Measurements from ENCODE around the gene NAPSA. TPM values are rescaled to one million over a fixed set of nuclear protein-coding genes. Genes with fewer than 3 reads are reported as not detected.

The NAPSA gene
- total RNA-seq, 1 experiment from 2014 or later: 0.59 TPM

- Histone ChIP-seq H3K27me3 (ENCODE audit: control insufficient read depth, insufficient read depth, low read length) (peaks cover 20% of the 10 kb centered on the region), H3K36me3 (replicated peaks; ENCODE audit: control insufficient read depth, insufficient read depth, low read length) (no peaks in the 10 kb centered on the region; the same call in 1 of the 2 replicates), H3K4me3 (ENCODE audit: insufficient read depth, low read depth, low read length) (peak overlapping the region; percentile 33)
- peak; percentile 100 for DNase-seq
These were observed 39.9 kb downstream of the NAPSA start for GRCh38 chr19:50325310-50326100.

GRCh38 chr19:50324331-50324730 is 41.1 kb downstream of the NAPSA start:
- peaks cover 20% of the 10 kb centered on the region for H3K27me3 ChIP-seq (ENCODE audit: control insufficient read depth, insufficient read depth, low read length)
- DNase-seq: peak; percentile 15
- no peak overlapping the region for H3K4me3 ChIP-seq (ENCODE audit: insufficient read depth, low read depth, low read length)
- no peaks in the 10 kb centered on the region; the same call in 1 of the 2 replicates for H3K36me3 ChIP-seq (replicated peaks; ENCODE audit: control insufficient read depth, insufficient read depth, low read length)

GRCh38 chr19:50323782-50324133 is 41.7 kb downstream of the NAPSA start:
- Histone ChIP-seq H3K4me3 (ENCODE audit: insufficient read depth, low read depth, low read length) (no peak overlapping the region), H3K27me3 (ENCODE audit: control insufficient read depth, insufficient read depth, low read length) (peaks cover 20% of the 10 kb centered on the region), H3K36me3 (replicated peaks; ENCODE audit: control insufficient read depth, insufficient read depth, low read length) (no peaks in the 10 kb centered on the region; the same call in 1 of the 2 replicates)
- DNase-seq: peak; percentile 25

GRCh38 chr19:50322931-50323781 is 42.3 kb downstream of the NAPSA start:
- peak; percentile 28 for DNase-seq
- no peaks in the 10 kb centered on the region; the same call in 1 of the 2 replicates for H3K36me3 ChIP-seq (replicated peaks; ENCODE audit: control insufficient read depth, insufficient read depth, low read length)
- peaks cover 16% of the 10 kb centered on the region for H3K27me3 ChIP-seq (ENCODE audit: control insufficient read depth, insufficient read depth, low read length)
- no peak overlapping the region for H3K4me3 ChIP-seq (ENCODE audit: insufficient read depth, low read depth, low read length)

GRCh38 chr19:50322234-50322633 is 43.2 kb downstream of the NAPSA start:
- peaks cover 8% of the 10 kb centered on the region for H3K27me3 ChIP-seq (ENCODE audit: control insufficient read depth, insufficient read depth, low read length)
- H3K36me3 ChIP-seq (replicated peaks; ENCODE audit: control insufficient read depth, insufficient read depth, low read length): no peaks in the 10 kb centered on the region; the same call in 1 of the 2 replicates
- no peak overlapping the region for H3K4me3 ChIP-seq (ENCODE audit: insufficient read depth, low read depth, low read length)
- DNase-seq: peak; percentile 30

GRCh38 chr19:50321831-50322230 is 43.6 kb downstream of the NAPSA start:
- no peak overlapping the region for H3K4me3 ChIP-seq (ENCODE audit: insufficient read depth, low read depth, low read length)
- H3K36me3 ChIP-seq (replicated peaks; ENCODE audit: control insufficient read depth, insufficient read depth, low read length): no peaks in the 10 kb centered on the region; the same call in 1 of the 2 replicates

GRCh38 chr19:50320596-50320995 is 44.8 kb downstream of the NAPSA start:
- H3K36me3 ChIP-seq (replicated peaks; ENCODE audit: control insufficient read depth, insufficient read depth, low read length): no peaks in the 10 kb centered on the region; the same call in 1 of the 2 replicates
- H3K4me3 ChIP-seq (ENCODE audit: insufficient read depth, low read depth, low read length): no peak overlapping the region
- DNase-seq: peak; percentile 22

More at GRCh38 chr19:50321831-50322230, 43.6 kb downstream of the NAPSA start:
- DNase-seq: peak; percentile 18
- H3K27me3 ChIP-seq (ENCODE audit: control insufficient read depth, insufficient read depth, low read length): peaks cover 4% of the 10 kb centered on the region

GRCh38 chr19:50320051-50320450 is 45.4 kb downstream of the NAPSA start:
- DNase-seq: peak; percentile 28
- H3K36me3 ChIP-seq (replicated peaks; ENCODE audit: control insufficient read depth, insufficient read depth, low read length): no peaks in the 10 kb centered on the region; the same call in 1 of the 2 replicates
- no peaks in the 10 kb centered on the region for H3K27me3 ChIP-seq (ENCODE audit: control insufficient read depth, insufficient read depth, low read length)
- no peak overlapping the region for H3K4me3 ChIP-seq (ENCODE audit: insufficient read depth, low read depth, low read length)

More at GRCh38 chr19:50320596-50320995, 44.8 kb downstream of the NAPSA start:
- no peaks in the 10 kb centered on the region for H3K27me3 ChIP-seq (ENCODE audit: control insufficient read depth, insufficient read depth, low read length)

GRCh38 chr19:50319156-50319555 is 46.3 kb downstream of the NAPSA start:
- H3K4me3 ChIP-seq (ENCODE audit: insufficient read depth, low read depth, low read length): no peak overlapping the region
- H3K36me3 ChIP-seq (replicated peaks; ENCODE audit: control insufficient read depth, insufficient read depth, low read length): no peaks in the 10 kb centered on the region; the same call in 1 of the 2 replicates
- H3K27me3 ChIP-seq (ENCODE audit: control insufficient read depth, insufficient read depth, low read length): no peaks in the 10 kb centered on the region
- peak; percentile 13 for DNase-seq

- DNase-seq: no peak
- Histone ChIP-seq H3K36me3 (replicated peaks; ENCODE audit: control insufficient read depth, insufficient read depth, low read length) (no peaks in the 10 kb centered on the region), H3K4me3 (ENCODE audit: insufficient read depth, low read depth, low read length) (no peak overlapping the region), H3K27me3 (ENCODE audit: control insufficient read depth, insufficient read depth, low read length) (no peaks in the 10 kb centered on the region)
These were observed 47.0 kb downstream of the NAPSA start for GRCh38 chr19:50318438-50318837.

GRCh38 chr19:50317115-50317514 is 48.3 kb downstream of the NAPSA start:
- no peak for DNase-seq
- H3K36me3 ChIP-seq (replicated peaks; ENCODE audit: control insufficient read depth, insufficient read depth, low read length): no peaks in the 10 kb centered on the region
- H3K4me3 ChIP-seq (ENCODE audit: insufficient read depth, low read depth, low read length): no peak overlapping the region
- no peaks in the 10 kb centered on the region for H3K27me3 ChIP-seq (ENCODE audit: control insufficient read depth, insufficient read depth, low read length)

- peak overlapping the region; percentile 37 for H3K4me3 ChIP-seq (ENCODE audit: insufficient read depth, low read depth, low read length)
- H3K27me3 ChIP-seq (ENCODE audit: control insufficient read depth, insufficient read depth, low read length): no peaks in the 10 kb centered on the region
- peak; percentile 82 for DNase-seq
- no peaks in the 10 kb centered on the region for H3K36me3 ChIP-seq (replicated peaks; ENCODE audit: control insufficient read depth, insufficient read depth, low read length)
These were observed 49.5 kb downstream of the NAPSA start for GRCh38 chr19:50315773-50316448.

GRCh38 chr19:50314724-50315708 is 50.4 kb downstream of the NAPSA start:
- H3K27me3 ChIP-seq (ENCODE audit: control insufficient read depth, insufficient read depth, low read length): no peaks in the 10 kb centered on the region
- H3K4me3 ChIP-seq (ENCODE audit: insufficient read depth, low read depth, low read length): peak overlapping the region; percentile 54
- DNase-seq: peak; percentile 83
- no peaks in the 10 kb centered on the region for H3K36me3 ChIP-seq (replicated peaks; ENCODE audit: control insufficient read depth, insufficient read depth, low read length)

Data from H7 (cell line).